Dermis blood vessel endothelial cell (primary cell): ENCODE results near the gene BCAP29. TPM values are rescaled to one million over a fixed set of nuclear protein-coding genes. Genes with fewer than 3 reads are reported as not detected.
A peak's percentile ranks its signal among the peaks of the same experiment; 100 is the strongest.
"Not testable (repeated sequence)": the region's sequence is repeated elsewhere in the genome, so short reads cannot be mapped to it uniquely, and the experiment has no call there.

ENCODE experiments used
- DNase-seq: peaks from one replicate; pipeline ENCODE4 v3.0.0; 2010
- total RNA-seq: library from RNA; depleted of rRNA; stranded (reverse); fragments of >200 nt; gene quantifications from 2 replicates; pipeline ENCODE4 v1.2.3, GENCODE V29; 2014

Gene BCAP29
- 98.2 and 109 TPM in 2 replicates for total RNA-seq

- peak; percentile 83 for DNase-seq
Observed at GRCh38 chr7:107579885-107580715, at the start of gene BCAP29. BCAP29 (plus strand) TSS chr7:107580246; CDS start chr7:107580773, 527 bp downstream.

GRCh38 chr7:107530751-107531150, 49.3 kb upstream of the BCAP29 start:
- no peak for DNase-seq

GRCh38 chr7:107534139-107534538, 45.9 kb upstream of the BCAP29 start:
- no peak for DNase-seq

- DNase-seq = not testable (repeated sequence)
Observed at GRCh38 chr7:107537228-107537627, 42.8 kb upstream of the BCAP29 start.

GRCh38 chr7:107538001-107538400, 42.0 kb upstream of the BCAP29 start:
- DNase-seq = no peak

- no peak for DNase-seq
Observed at GRCh38 chr7:107543338-107543993, 36.6 kb upstream of the BCAP29 start.

GRCh38 chr7:107544848-107545591, 35.0 kb upstream of the BCAP29 start:
- no peak for DNase-seq

- DNase-seq = no peak
Observed at GRCh38 chr7:107551936-107552335, 28.1 kb upstream of the BCAP29 start.

- no peak for DNase-seq
Observed at GRCh38 chr7:107555893-107556292, 24.2 kb upstream of the BCAP29 start.

GRCh38 chr7:107559864-107560263, 20.2 kb upstream of the BCAP29 start:
- DNase-seq = peak; percentile 74

GRCh38 chr7:107560898-107561516, 19.0 kb upstream of the BCAP29 start:
- DNase-seq = peak; percentile 38

GRCh38 chr7:107563081-107563774, 16.8 kb upstream of the BCAP29 start:
- no peak for DNase-seq

GRCh38 chr7:107563775-107564552, 16.1 kb upstream of the BCAP29 start, which contains the start of the genes COG5 and DUS4L:
COG5 (minus strand) TSS chr7:107563920; CDS start chr7:107563896, 24 bp downstream.
DUS4L (plus strand) TSS chr7:107563971; CDS start chr7:107567071, 3,100 bp downstream.
- peak; percentile 90 for DNase-seq

GRCh38 chr7:107564553-107565298, 15.3 kb upstream of the BCAP29 start:
- DNase-seq = peak; percentile 81

- no peak for DNase-seq
Observed at GRCh38 chr7:107570298-107570697, 9.7 kb upstream of the BCAP29 start.

- no peak for DNase-seq
Observed at GRCh38 chr7:107573537-107573936, 6.5 kb upstream of the BCAP29 start.

- DNase-seq = no peak
Observed at GRCh38 chr7:107579554-107579884, 527 bp upstream of the BCAP29 start.

- no peak for DNase-seq
Observed at GRCh38 chr7:107580716-107581383, 804 bp downstream of the BCAP29 start.

GRCh38 chr7:107581387-107582013, 1.5 kb downstream of the BCAP29 start:
- DNase-seq = no peak
